ENCODE results near the gene PITRM1.

PITRM1 gene

DNA sequence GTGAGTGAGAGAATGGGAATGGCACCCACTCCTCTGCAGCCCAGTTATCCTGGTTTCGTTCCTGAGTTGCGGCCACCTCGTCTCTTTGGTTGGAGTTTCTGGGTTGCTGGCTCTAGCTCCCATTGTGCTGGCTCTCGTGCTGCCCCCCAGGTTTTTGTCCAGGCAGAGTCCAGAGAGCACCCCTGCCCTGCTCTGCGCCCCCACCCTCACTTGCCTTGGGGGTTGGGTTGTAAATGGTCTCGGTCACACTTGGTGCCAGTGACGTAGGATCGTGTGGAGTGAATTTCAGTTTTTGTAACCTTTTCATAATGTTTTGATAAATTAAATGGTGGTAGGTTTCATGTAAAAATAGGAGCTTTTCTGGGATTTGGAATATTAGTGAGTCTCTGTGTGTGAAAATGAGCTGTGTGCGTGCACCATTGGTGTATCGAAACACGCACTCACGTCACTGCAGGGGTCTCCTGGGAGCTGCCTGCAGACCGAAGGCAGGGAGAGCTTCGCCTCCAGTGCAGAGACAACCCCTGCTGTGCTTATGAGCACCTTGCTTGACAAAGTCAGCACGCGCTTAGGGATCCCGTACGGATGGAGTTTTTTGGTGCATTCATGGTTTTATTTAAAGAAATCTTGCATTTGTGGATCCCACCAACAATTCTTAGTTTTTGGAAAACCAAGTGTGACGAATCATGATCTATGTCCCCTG lies 72.3 kb downstream of the PITRM1 start:
- no peak for DNase-seq

DNA sequence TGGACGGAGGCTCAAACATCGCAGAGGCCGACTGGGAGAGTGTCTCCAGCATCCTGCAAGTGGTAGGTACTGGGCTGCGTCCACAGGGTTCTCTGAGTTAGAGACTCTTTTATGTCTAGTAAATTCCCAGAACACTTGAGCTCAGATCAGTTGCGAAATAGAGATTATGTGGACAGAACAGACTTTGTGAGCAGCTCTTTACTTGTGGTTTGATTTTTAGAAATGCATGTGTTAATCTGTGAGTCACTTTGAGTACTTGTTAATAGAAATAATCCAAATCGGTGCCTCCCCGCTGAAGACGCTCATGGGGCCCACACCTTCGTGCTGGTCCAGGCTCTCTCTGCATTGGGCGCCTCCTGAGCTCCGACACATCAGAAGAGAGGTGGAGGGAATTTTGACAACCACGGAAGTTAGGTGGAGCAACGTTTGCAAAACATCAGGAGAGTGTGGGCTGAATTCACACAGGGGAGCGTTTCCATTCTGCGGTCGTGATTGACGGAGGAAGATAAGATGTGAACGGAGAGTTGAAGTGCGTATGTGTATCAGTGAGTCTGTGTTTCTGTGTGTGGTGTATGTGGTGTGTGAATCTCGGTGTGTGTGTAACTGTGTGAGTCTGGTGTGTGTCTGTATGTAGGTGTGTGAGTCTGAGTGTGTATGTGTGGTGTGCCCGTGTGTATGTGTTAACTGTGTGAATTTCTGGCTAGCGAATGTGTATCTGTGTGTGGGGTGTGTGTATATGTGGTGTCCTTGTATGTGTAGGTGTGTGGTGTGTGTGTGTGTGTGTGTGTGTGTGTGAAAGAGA lies 73.1 kb downstream of the PITRM1 start:
- no peak for DNase-seq

DNA sequence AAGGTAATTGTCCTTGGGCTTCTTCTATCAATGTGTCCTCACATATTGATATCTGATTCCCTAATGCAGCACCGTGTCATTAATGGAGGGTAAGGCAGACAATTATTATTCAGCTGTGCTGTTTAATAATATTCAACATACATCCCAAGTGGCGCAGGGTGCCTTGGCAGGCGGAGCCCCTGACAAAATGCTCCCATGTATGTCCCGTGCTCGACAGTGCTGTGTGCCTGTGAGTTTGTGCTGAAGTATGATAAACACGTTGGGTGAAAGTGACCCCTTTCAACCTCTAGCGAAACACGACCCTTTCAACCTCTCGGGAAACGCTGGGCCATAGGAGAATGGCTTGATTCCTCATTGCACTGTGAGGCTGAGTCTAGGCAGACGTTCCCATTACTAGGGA lies 73.9 kb downstream of the PITRM1 start:
- DNase-seq = no peak

DNA sequence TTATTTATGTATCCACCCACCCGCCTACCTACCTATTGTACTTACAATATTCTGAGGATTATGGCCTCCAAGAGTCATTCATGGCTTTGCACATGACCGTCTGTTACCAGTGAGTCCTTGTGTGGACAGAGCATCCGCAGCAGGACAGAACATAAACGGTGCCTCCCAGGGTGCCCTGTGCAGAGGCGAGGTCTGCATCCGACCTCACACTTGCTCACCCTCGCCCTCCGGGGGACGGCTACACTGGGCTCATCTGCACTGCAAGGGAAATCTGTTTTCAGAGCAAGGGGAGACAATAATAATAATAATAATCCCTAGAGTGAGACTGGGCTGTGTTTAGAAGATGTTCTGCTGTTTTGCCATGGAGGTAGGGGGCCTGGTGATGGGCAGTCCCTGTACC lies 75.4 kb downstream of the PITRM1 start:
- no peak for DNase-seq

DNA sequence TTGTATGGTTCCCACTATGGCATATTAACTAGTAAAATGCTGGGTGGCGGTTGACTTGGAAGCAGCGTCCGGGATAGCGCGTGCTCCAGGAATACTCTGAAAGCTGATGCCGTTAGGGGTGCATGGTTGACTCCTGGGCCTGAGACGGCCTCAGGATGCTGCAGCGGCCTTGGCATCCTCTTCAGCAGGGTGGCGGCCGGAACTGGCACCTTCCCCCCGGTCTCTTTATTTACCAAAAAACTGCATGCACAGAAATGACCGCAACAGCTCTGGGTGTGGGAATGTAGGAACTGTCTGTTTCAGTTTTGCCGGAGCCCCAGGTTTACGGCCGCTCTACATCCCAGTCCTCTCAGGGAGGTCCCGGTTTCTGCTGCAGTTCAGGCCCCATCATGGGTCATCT lies 76.4 kb downstream of the PITRM1 start:
- DNase-seq = no peak

DNA sequence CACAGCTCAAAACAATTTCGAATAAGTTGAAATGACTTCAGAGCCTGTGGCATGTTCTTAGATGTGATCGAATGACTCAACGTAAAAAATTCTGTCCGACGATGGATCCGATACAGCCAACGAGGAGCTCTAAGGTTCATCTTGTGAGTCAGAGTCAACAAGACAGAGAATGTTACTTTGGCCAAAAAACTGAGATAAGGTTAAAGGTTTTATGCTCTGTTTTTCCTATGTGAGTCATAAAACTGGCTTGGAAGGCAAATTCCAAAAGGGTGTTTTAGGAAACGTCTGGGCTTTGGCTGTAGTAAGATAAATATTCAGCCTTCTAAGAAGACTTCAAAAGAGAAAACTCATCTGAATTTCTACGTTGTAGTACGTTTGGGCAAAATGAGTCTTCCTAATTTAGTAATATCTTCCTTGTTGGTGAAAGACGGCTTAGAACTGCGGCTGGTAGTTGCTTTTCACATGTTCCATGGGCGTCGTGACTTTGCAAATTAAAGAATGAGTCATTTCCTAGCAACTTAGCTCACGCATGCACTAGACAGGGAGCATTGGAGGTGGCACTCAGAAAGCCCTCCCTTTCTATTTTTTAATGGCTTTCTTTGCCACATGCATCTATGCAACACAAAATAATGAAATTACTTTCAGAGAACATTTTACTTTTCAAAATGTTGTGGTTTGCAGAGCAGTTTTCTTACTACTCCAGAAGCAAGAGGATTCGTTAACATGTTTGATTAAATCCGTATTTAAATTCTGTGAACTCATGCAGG lies 77.0 kb downstream of the PITRM1 start:
- DNase-seq = no peak

DNA sequence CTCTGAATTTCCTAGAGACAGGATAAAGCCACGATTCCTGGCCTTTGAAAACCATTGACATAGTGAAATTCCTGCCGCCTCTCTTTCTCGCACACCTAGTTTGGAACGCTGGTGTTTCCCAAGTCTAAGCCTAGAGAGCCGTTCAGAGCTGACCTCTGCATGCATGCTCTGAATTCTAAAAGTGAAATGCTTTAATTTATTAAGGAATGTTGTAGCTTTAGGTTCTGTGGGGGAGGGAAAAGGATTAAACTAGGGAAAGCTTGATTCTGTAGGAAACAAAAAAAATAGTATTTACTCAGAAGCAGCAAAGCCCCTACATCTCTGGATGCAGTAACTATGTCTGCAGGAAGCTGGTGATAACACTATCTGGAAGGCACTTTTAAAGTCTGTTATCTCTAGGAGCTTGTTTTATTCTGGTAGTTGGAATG lies 78.0 kb downstream of the PITRM1 start:
- DNase-seq = no peak

DNA sequence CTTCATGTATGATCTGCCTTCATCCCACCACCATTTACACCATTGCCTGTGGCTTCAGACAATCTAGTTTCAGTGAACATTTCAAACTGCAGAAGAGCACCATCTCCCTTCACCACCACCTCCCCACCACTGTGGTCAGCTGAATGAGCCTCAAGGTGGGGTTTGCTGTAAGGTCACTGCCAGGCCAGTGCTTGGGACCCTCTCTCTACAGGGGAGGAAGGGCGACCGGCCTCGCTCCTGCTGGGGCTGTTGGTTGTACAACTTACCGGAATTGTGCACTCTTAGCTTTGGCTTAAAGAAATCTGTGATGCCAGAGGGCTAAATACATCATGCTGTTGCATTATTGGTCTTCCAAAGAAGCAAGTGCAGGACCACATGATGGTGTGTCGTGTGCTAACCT lies 78.6 kb downstream of the PITRM1 start:
- DNase-seq = no peak

DNA sequence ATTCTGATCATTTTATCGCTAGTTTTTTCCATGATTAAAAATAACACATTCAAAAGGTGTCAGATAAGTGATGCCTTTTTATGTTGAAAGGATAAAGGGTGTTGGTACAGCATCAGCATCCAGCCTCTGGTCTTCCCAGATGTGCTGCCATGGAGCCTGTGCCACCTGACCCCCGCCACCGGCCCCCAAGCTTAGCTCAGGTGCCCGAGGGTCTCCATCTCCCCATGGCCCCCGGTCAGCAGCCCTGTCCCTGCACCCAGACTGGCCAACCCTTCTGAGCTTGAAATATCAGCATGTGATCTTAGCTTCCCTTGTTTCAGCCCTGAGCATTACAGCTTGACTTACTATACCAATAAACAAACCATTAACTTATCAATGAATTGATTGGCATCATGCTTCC lies 80.7 kb downstream of the PITRM1 start:
- DNase-seq = no peak

DNA sequence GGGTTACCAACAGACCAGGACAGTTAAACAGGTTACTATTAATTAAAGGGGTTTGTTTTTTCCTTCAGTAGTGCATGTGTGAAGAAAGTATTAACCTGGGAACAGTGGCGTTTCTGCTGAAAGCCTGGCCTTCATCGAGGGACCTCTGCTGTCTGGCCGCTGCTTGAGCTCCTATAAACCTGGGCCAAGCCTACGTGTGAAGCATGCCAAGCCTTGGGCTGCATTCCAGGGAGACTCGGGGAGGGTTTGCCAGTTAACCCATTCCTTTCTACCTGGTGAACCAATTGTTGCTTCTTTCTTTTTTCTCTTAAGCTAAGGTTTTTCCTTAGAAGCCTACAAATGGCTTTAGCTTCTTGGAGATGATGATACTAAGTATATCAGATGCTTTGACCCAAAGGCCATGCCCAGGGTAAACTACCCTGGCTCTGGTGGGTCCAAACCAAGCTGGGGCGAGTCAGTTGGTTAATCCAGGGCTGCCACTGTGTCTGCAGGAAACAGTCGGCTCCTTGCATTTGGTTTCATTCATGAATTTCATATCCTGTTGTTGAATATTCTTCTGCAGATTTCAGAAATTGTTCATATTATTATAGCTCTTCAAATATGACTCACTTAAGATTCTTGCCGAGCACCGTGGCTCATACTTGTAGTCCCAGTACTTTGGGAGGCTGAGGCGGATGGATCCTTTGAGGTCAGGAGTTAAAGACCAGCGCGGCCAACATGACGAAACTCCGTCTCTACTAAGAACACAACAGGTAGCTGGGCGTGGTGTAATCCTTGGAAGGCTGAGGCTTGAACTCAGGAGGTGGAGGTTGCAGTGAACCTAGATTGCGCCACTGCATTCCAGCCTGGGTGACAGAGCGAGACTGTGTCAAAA lies 81.4 kb downstream of the PITRM1 start:
- DNase-seq = peak; percentile 13 to 62

DNA sequence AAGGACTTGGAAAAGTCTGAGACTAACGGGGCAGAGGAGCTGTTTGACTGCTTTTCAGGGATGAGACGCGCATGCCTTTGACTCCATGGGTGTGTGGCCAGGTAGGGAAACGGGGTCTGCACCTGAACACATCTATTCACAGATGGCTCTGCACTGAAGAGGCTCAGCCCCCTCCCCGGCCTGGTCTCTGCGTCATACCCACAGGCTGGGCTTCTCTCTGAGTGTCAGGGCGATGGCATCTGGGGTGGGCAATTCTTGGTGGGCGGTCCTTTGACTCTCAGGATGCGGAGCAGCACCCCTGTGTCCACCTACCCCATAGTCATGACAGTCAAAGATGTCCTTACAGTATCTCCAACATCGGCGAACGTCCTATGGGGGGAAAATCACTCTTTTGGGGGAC lies 82.2 kb downstream of the PITRM1 start:
- DNase-seq = no peak
